Glomerular visceral epithelial cell (primary cell): Measurements from ENCODE around the gene PTGES.

Experiments used
- DNase-seq: peaks from one replicate; pipeline ENCODE4 v3.0.0-alpha.2; 2016; ENCODE audit errors: extremely low spot score

PTGES gene

DNA sequence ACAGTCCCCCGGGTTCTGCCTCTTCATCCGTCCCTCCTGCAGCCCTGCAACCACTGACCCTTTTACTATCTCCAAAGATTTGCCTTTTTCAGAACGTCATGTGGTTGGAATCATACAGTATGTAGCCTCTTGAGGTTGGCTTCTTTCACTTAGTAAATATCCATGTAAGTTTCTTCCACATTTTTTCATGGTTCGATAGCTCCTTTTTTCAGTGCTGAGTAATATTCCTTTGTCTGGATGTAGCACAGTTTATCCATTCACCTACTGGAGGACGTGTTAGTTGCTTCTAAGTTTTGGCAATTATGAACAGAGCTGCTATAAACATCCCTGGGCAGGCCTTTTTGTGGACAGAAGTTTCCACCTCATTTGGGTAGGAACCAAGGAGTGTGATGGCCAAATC is 60.3 kb downstream of the PTGES start:
- DNase-seq, result no peak
